Keratinocyte (primary cell): ENCODE data around the gene SDC3.

ENCODE experiments used
- EZH2 ChIP-seq: IDR thresholded peaks from one replicate; pipeline ENCODE4 v1.6.1; 2012; ENCODE audit warnings: inconsistent platforms, mild to moderate bottlenecking, low read length, moderate library complexity
- TF ChIP-seq, protein P1 (sequence below), 3 experiments: IDR thresholded peaks in 1 of 3; conservative IDR thresholded peaks in 1 of 3; optimal IDR thresholded peaks in 1 of 3; 2 replicates in 2 of 3; 3 replicates in 1 of 3; pipeline versions ENCODE3 to v1.5.1; 2011; ENCODE audit warnings: low read length in 3 of 3, mild to moderate bottlenecking in 3 of 3, moderate library complexity in 2 of 3, control low read depth in 1 of 3, inconsistent platforms in 1 of 3; ENCODE audit not compliant: insufficient read depth in 2 of 3; ENCODE audit errors: extremely low read depth in 1 of 3

DNA sequence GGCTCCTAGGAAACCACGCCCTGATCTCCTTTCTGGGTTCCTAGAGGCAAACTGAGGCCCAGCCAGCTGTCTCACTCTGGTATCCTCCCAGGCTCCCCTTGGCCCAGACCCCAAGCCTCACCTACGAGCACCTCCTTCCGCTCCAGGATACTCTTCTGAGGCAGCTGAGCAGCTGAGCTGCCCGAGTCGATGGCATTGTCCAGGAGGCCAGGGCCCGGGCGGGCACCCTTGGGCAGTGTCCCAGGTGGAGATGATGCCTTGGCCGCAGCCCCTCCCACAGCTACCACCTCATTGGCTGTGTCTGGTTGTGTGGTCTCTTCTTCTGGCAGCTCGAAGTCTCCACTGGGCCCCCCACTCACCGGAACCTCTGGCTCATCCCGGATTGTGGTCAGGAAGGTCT, 34.4 kb downstream of the SDC3 start:
- TF ChIP-seq, protein P1, sequence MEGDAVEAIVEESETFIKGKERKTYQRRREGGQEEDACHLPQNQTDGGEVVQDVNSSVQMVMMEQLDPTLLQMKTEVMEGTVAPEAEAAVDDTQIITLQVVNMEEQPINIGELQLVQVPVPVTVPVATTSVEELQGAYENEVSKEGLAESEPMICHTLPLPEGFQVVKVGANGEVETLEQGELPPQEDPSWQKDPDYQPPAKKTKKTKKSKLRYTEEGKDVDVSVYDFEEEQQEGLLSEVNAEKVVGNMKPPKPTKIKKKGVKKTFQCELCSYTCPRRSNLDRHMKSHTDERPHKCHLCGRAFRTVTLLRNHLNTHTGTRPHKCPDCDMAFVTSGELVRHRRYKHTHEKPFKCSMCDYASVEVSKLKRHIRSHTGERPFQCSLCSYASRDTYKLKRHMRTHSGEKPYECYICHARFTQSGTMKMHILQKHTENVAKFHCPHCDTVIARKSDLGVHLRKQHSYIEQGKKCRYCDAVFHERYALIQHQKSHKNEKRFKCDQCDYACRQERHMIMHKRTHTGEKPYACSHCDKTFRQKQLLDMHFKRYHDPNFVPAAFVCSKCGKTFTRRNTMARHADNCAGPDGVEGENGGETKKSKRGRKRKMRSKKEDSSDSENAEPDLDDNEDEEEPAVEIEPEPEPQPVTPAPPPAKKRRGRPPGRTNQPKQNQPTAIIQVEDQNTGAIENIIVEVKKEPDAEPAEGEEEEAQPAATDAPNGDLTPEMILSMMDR (optimal IDR thresholded peaks at IDR 0.05 in 1 of 3, IDR thresholded peaks at IDR 0.05 in 1 of 3, conservative IDR thresholded peaks at IDR 0.05 in 1 of 3; ENCODE audit: extremely low read depth in 1 of 3, insufficient read depth in 2 of 3, low read length in 3 of 3) = no peak
- no peak for TF ChIP-seq EZH2
